IMR-90 (cell line): ENCODE data around the gene DBI. TPM values are rescaled to one million over a fixed set of nuclear protein-coding genes. Genes with fewer than 3 reads are reported as not detected.

Source experiments
- ATAC-seq: fragments of 200-7000 bp; cut with Tn5 transposase; 2 replicates; pipeline ENCODE4 v1.9.1; 2020; ENCODE audit warnings: low read depth, mild to moderate bottlenecking, moderate library complexity
- BruUV-seq: library from RNA; stranded (reverse); fragments of 400-500 nt; replicated peaks from 2 replicates; lab custom pipeline; 2021; lab: Mats Ljungman, UMichigan
- CTCF ChIA-PET: fragments of 300-600 bp; formaldehyde crosslinking; extraction: SDS; loops from one replicate; lab custom pipeline; 2021; ENCODE audit warnings: antibody characterized with exemption; lab: Yijun Ruan, JAX
- POLR2A ChIA-PET: fragments of 300-600 bp; sonication (Branson Sonifier 250); formaldehyde crosslinking; loops from one replicate; lab custom pipeline; 2022; ENCODE audit warnings: antibody characterized with exemption; ENCODE audit not compliant: unreplicated experiment; lab: Charles Lee
- DNase-seq: peaks from one replicate; pipeline ENCODE4 v3.0.0; 2013
- H2AFZ ChIP-seq: replicated peaks from 2 replicates; pipeline ENCODE3; 2013; ENCODE audit warnings: low read length, mild to moderate bottlenecking; ENCODE audit not compliant: poor library complexity
- H2AK5ac ChIP-seq: 2 replicates; pipeline ENCODE4 v1.6.1; 2013; ENCODE audit warnings: low read depth, low read length, inconsistent platforms
- H2AK9ac ChIP-seq: replicated peaks from 2 replicates; pipeline ENCODE3; 2013; ENCODE audit warnings: mild to moderate bottlenecking, low read depth, low read length, moderate library complexity; ENCODE audit not compliant: poor library complexity
- H2BK120ac ChIP-seq: 2 replicates; pipeline ENCODE4 v1.6.1; 2013; ENCODE audit warnings: low read depth, low read length, inconsistent platforms
- H2BK15ac ChIP-seq: 3 replicates; pipeline ENCODE4 v1.6.1; 2013; ENCODE audit warnings: low read depth, low read length, inconsistent platforms
- H2BK20ac ChIP-seq: 2 replicates; pipeline ENCODE4 v1.6.1; 2013; ENCODE audit warnings: low read depth, mild to moderate bottlenecking, inconsistent platforms, low read length, moderate library complexity
- H2BK5ac ChIP-seq: 2 replicates; pipeline ENCODE4 v1.6.1; 2013; ENCODE audit warnings: mild to moderate bottlenecking, low read depth, low read length, inconsistent platforms; ENCODE audit not compliant: poor library complexity, severe bottlenecking
- H3K14ac ChIP-seq: replicated peaks from 2 replicates; pipeline ENCODE4 v1.6.1; 2013; ENCODE audit warnings: low read depth, low read length, inconsistent platforms
- H3K18ac ChIP-seq: 2 replicates; pipeline ENCODE4 v1.6.1; 2013; ENCODE audit warnings: low read depth, low read length, control low read depth
- H3K23ac ChIP-seq: 2 replicates; pipeline ENCODE4 v1.6.1; 2013; ENCODE audit warnings: low read depth, low read length, inconsistent platforms
- H3K27ac ChIP-seq: 2 replicates; pipeline ENCODE4 v1.5.1; 2013; ENCODE audit warnings: mild to moderate bottlenecking, control low read depth, low read length; ENCODE audit not compliant: insufficient read depth
- H3K27me3 ChIP-seq: 2 replicates; pipeline ENCODE4 v1.6.1; 2013; ENCODE audit warnings: low read length; ENCODE audit not compliant: control insufficient read depth, insufficient read depth
- H3K36me3 ChIP-seq: 2 replicates; pipeline ENCODE4 v1.6.1; 2013; ENCODE audit warnings: low read length, mixed read lengths; ENCODE audit not compliant: control insufficient read depth, insufficient read depth
- H3K4ac ChIP-seq: 2 replicates; pipeline ENCODE4 v1.6.1; 2013; ENCODE audit warnings: low read depth, low read length, inconsistent platforms
- H3K4me1 ChIP-seq: 2 replicates; pipeline ENCODE4 v1.6.1; 2013; ENCODE audit warnings: low read length, mixed read lengths; ENCODE audit not compliant: control insufficient read depth, insufficient read depth
- H3K4me2 ChIP-seq: 2 replicates; pipeline ENCODE4 v1.6.1; 2013; ENCODE audit warnings: low read depth, mild to moderate bottlenecking, control low read depth, low read length, moderate library complexity
- H3K4me3 ChIP-seq: 2 replicates; pipeline ENCODE4 v1.5.1; 2013; ENCODE audit warnings: low read depth, mild to moderate bottlenecking, control low read depth, low read length, moderate library complexity; ENCODE audit not compliant: insufficient read depth
- H3K56ac ChIP-seq: 2 replicates; pipeline ENCODE4 v1.6.1; 2013; ENCODE audit warnings: low read length, inconsistent platforms; ENCODE audit not compliant: insufficient read depth; ENCODE audit errors: extremely low read depth
- H3K79me1 ChIP-seq, 2 experiments: 2 replicates each; pipeline ENCODE4 v1.6.1; 2013; ENCODE audit warnings: low read length in 2 of 2, inconsistent platforms in 1 of 2, low read depth in 1 of 2
- H3K9ac ChIP-seq: 2 replicates; pipeline ENCODE4 v1.6.1; 2013; ENCODE audit warnings: low read depth, low read length, control low read depth
- H3K9me1 ChIP-seq: 2 replicates; pipeline ENCODE4 v1.6.1; 2013; ENCODE audit warnings: low read length, inconsistent platforms; ENCODE audit not compliant: insufficient read depth
- H3K9me3 ChIP-seq: 2 replicates; pipeline ENCODE4 v1.6.1; 2013; ENCODE audit warnings: low read length; ENCODE audit not compliant: control insufficient read depth, insufficient read depth
- H4K20me1 ChIP-seq: 2 replicates; pipeline ENCODE4 v1.6.1; 2013; ENCODE audit warnings: low read length, inconsistent platforms; ENCODE audit not compliant: insufficient read depth
- H4K5ac ChIP-seq: 2 replicates; pipeline ENCODE4 v1.6.1; 2013; ENCODE audit warnings: mild to moderate bottlenecking, low read depth, low read length, control low read depth
- H4K8ac ChIP-seq, 2 experiments: 2 replicates each; pipeline ENCODE4 v1.6.1; 2013; ENCODE audit warnings: low read depth in 2 of 2, low read length in 2 of 2, control low read depth in 1 of 2, inconsistent platforms in 1 of 2
- H4K91ac ChIP-seq: 2 replicates; pipeline ENCODE4 v1.6.1; 2013; ENCODE audit warnings: low read depth, low read length, inconsistent platforms; ENCODE audit not compliant: insufficient read depth
- BHLHE40 ChIP-seq: fragments of 150-350 bp; IDR thresholded peaks from 2 replicates; pipeline ENCODE4 v1.6.1; 2016; ENCODE audit warnings: mild to moderate bottlenecking, low read depth, low read length
- ELK1 ChIP-seq: fragments of 150-350 bp; IDR thresholded peaks from 2 replicates; pipeline ENCODE4 v1.6.1; 2016; ENCODE audit warnings: low read depth, mild to moderate bottlenecking, low read length, moderate library complexity, borderline replicate concordance
- RAD21 ChIP-seq: IDR thresholded peaks from 2 replicates; pipeline ENCODE4 v1.6.1; 2012; ENCODE audit warnings: low read length, improper control_type of control experiment
- RFX5 ChIP-seq: IDR thresholded peaks from 2 replicates; pipeline ENCODE4 v1.8.0; 2012; ENCODE audit warnings: low read depth, mild to moderate bottlenecking, low read length, moderate library complexity
- USF2 ChIP-seq: fragments of 150-350 bp; IDR thresholded peaks from 2 replicates; pipeline ENCODE4 v1.6.1; 2017; ENCODE audit warnings: mild to moderate bottlenecking, antibody characterized with exemption, low read length, low read depth
- WGBS, 2 experiments: methylation state at CpG; one replicate each; pipeline versions ENCODE4 v1.1.5 to v1.1.7; 2013; ENCODE audit warnings: missing lambda C conversion rate in 2 of 2; ENCODE audit not compliant: insufficient read length in 1 of 2; ENCODE audit errors: extremely low coverage in 2 of 2; 5-methylcytosine and 5-hydroxymethylcytosine counted together
- dilution Hi-C: fragments of 300-500 bp; cut with HindIII; formaldehyde crosslinking; loops from one replicate; pipeline ENCODE4 v1.14.3; 2018; ENCODE audit warnings: low sequenced_read_pairs; ENCODE audit not compliant: unreplicated experiment
- in situ Hi-C: fragments of 300-500 bp; cut with MboI; formaldehyde crosslinking; loops from 3 replicates; pipeline ENCODE4 v1.14.3; 2019; ENCODE audit warnings: low sequenced_read_pairs, inconsistent platforms, mixed read lengths
- intact Hi-C: fragments of 100-400 bp; cut with micrococcal nuclease; formaldehyde crosslinking; loops from 2 replicates; pipeline ENCODE4 v1.10.0; 2022
- polyA plus RNA-seq, 3 experiments: library from polyadenylated mRNA; depleted of rRNA; stranded (reverse); fragments of >200 nt; gene quantifications; 2 replicates each; pipeline ENCODE4 v1.2.3, GENCODE V29; 2012; ENCODE audit warnings: low replicate concordance in 1 of 3
- total RNA-seq: library from RNA; depleted of rRNA; stranded (reverse); fragments of >200 nt; gene quantifications from 2 replicates; pipeline ENCODE4 v1.2.3, GENCODE V29; 2012

The DBI gene
- total and polyA plus RNA-seq, 2 of the 4 experiments (the other 2 are of a cell fraction) = 42.5 to 278 TPM

GRCh38 chr2:119369845-119370244 lies 3.1 kb downstream of the DBI start:
- Histone ChIP-seq H2AFZ (no peak overlapping the region), H2BK120ac (no peak overlapping the region), H3K4me2 (no peak overlapping the region), H3K4me3 (no peak overlapping the region), H3K9me1 (peaks cover 13% of the 10 kb centered on the region; the same call in 1 of the 2 replicates), H2AK9ac (no peak overlapping the region), H4K8ac (no peak overlapping the region), H3K27ac (no peak overlapping the region), H4K20me1 (peaks cover 14% of the 10 kb centered on the region; the same call in 1 of the 2 replicates), H3K56ac (no peak overlapping the region), H4K5ac (no peak overlapping the region), H3K36me3 (peaks cover 40% of the 10 kb centered on the region), H3K4ac (no peak overlapping the region), H3K27me3 (no peaks in the 10 kb centered on the region), H2BK5ac (no peak overlapping the region), H3K18ac (no peak overlapping the region), H2AK5ac (no peak overlapping the region), H2BK15ac (no peak overlapping the region), H3K14ac (no peak overlapping the region), H3K79me1 (peaks cover 30 to 43% of the 10 kb centered on the region in 2 experiments), H3K9ac (no peak overlapping the region), H2BK20ac (no peak overlapping the region), H3K9me3 (no peaks in the 10 kb centered on the region), H3K4me1 (peaks cover 8% of the 10 kb centered on the region), H4K91ac (no peak overlapping the region), H3K23ac (no peak overlapping the region)
- in situ Hi-C loops (no loop called here), intact Hi-C loops (loop anchor here (5.0 kb wide), 1 partner anchor 148 kb away; the partner anchor contains the start of gene STEAP3), dilution Hi-C loops (no loop called here)
- no peak for TF ChIP-seq RFX5
- TF ChIP-seq USF2 = no peak
- TF ChIP-seq ELK1 = no peak
- TF ChIP-seq RAD21 = no peak
- no peak for TF ChIP-seq BHLHE40
- ATAC-seq = no peak
- ChIA-PET CTCF (no interaction called here), POLR2A (no interaction called here)
- no TSS peak for BruUV-seq
- DNase-seq = no peak
- 80% methylated on average over 1 of the region's 6 CpGs; no CpG with 5 or more reads in 1 of the 2 experiments for WGBS, 2 experiments
